HG03520 (cell line): Measurements from ENCODE around the gene SLIT3.
"Not testable (repeated sequence)": the region's sequence is repeated elsewhere in the genome, so short reads cannot be mapped to it uniquely, and the experiment has no call there.

ENCODE experiments used
- ATAC-seq: cut with Tn5 transposase; IDR thresholded peaks from one replicate; pipeline ENCODE4 v1.9.1; 2021; ENCODE audit warnings: mild to moderate bottlenecking, moderate library complexity; ENCODE audit not compliant: unreplicated experiment

SLIT3 gene

DNA sequence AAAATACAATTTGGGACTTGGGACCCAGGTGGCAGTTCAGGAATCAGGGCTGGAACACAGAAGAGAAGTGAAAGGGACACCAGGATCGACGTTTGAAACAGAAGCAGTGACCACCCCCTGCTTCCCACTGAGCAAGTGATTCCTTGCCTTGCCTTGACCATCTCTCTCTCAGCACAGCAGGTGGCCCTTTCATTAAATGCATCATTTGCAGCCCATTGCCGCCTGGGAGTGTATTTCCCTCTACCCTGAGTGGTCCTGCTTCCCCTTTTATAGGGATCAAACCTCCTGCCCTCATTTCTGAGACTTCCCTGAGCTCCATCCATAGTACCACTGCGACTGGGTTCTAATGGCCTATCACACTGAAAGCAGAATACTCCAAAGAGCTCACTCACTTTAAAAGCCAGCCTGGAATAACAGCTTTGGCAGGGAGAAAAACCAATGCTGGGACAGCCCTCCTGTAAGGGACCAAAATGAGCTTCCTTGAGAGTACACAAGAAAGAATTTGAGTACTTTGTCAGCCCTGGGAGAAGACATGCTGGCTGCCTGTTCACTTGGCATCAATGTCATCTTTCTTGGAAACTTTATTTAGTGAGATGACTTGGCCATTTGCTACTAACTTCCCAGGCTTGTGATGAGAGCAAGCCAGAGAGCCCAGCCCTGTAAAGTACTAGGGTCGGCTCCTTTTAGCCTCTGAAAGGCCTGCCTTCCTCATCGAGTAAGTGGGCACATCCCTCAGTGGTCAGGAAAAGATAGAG lies 149.7 kb downstream of the SLIT3 start:
- ATAC-seq: no peak

DNA sequence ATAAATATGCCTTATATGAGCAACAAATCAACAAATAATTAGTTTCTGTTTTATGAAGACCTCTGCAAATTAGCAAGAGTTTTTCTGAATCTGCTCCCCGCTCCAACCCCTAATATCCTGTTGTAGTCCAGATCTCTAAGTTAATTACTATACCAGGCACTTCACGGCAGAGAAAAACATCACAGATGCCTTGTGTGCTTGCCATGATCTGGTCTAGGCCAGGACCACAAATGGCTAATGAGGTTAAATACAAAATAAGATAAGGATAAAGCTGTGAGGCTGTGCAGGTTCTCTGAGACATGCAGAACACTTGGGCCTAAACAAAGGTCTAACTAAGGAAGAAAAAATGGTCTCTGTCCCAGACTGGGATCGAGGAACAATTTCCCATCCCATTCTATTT lies 150.8 kb downstream of the SLIT3 start:
- no peak for ATAC-seq

DNA sequence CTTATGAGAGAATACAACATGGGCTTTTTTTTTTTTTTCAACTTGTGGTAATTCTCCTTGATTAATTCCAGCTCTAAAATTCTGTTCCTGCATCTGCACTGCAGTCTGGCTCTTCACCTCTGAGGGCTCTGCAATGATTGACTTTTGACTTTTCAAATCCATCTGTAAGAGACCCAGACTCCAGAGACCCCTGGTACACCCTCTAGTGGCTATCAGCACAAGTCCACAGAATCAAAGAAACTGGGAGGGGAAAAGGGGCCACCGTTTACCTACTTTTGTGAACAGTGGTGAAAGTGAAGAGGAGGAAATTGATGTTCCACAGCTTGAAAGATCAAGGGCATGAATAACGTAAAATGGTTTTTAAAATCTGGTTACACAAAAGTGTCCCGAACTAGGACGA lies 151.6 kb downstream of the SLIT3 start:
- no peak for ATAC-seq

DNA sequence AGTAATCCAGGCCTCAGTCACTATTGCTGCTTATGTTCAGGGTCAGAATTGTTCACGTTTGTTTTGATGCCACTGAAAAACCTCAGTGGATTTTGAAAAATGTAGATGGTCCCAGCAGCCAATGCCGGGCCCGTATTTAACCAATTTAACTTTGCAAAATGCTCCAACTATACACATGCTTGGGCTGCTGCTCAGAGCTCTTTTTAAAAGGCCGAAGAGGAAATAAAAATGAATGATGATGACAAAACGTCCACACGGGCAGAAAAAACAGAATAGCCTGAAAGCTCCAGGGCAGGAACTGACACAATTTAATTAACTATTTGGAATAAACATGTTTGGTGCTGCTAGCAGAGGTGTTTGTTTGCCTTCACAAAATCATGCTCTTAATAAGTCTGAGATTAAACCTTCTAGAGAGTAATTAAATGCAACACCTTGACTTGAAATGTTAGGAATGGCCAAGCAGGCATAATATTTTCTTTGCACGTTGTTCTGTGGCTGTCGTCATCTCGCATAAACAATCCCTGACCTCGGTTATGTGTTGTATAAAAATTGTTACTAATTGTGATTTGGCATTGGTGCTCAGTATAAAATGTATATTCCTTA lies 152.7 kb downstream of the SLIT3 start:
- ATAC-seq: no peak

DNA sequence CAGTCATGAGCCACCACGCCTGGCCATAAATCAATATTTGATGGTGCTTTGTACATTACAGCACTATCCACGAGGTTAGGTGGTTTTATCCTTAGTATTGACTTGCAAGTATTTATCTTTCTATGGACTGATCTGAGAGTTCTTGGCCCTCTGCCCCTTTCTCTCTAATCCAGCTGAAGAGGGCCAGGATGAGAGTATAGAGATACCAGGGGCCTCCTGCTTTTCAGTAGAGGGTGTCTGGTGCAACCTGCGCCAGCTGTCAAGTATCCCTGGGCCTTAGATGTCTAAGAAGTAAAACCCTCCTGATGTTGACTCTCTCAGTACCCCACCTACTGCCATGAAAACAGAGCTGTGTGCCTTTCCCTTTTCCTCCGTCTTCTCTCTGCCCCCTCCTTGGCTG lies 153.4 kb downstream of the SLIT3 start:
- ATAC-seq: no peak

DNA sequence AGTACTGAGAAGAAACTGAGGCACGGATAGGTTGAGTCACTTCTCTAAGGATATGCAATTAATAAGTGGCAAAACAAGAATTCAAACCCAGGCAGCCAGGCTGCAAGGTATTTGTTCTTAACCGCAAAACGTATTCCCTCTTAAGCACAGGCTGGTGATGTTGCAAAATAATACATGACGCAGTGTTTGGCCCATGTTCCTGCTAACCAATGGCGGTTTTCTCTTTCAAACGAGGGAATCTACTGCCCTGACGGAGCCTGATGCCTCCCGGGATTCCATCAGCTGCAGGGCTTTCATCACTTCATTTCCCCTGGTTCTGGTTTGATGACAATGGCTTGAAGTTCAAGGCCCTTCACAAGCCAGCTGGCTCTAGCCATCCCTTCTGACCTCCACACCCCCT lies 154.8 kb downstream of the SLIT3 start:
- no peak for ATAC-seq

DNA sequence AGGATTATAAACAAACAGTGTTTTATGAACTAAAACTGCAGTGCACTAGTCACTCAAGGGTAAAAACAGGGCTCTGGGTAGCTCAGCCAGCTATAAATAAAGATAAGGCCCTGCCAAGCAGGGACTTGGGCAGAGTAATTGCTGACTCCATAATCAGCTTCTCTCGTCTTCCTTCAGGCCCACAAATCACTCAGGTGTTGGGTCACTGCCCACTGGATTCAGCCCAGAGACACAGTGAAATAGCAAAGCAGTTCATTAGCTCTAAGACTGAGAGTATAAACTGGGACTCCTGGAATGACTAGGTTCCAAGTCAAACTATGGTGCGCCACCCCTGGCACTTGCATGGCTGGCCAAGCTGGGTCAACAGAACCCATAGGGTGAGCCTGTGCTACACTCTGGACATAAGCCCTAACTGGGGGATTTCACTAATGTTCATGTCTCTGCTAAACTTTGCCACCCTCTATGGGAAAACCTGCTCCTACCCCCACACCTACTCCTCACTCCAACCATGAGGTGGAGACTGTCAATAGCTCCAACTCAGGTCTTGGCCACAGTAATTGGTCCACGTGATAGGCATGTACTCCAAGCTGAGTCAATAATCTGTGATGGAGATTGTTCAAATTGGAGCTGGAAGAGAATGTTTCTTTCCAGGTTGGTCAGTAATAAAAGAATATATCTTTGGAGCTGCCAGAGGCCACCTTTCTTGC lies 158.5 kb downstream of the SLIT3 start:
- ATAC-seq: no peak

DNA sequence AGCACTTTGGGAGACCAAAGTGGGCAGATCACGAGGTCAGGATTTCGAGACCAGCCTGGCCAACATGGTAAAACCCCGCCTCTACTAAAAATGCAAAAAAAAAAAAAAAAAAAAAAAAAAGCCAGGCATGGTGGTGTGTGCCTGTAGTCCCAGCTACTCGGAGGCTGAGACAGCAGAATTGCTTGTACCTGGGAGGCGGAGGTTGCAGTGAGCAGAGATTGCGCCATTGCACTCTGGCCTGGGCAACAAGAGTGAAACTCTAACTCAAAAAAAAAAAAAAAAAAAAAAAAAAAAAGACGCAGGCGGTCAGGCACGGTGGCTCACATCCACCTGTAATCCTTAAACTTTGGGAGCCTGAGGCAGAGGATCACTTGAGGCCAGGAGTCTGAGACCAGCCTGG lies 160.7 kb downstream of the SLIT3 start:
- not testable (repeated sequence) for ATAC-seq

DNA sequence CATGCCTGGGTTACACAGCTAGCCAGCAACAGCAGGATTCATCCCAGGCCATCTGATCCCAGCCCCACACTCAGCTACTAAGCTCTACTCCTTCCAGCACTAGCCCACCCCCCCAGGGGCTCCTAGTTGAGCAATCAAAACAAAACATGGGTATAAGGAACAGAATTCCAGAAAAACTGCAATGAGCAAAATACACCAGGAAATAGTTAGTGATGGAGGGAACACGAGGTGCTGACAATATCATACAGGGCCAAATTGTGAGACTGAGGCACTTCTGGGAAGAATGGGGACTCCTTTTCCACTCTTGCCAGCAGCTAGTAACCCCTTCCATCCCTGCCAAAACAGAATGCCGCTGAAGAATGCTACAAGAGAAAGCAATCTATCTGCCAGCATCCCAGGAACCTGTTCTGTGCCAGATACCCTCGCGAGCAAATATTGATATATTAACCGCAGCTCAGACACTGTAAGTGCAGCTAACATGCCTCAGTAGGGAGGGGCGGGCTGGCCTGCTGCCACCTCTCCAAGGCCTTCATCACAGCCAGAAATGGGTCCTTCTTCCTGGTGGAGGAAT lies 161.4 kb downstream of the SLIT3 start:
- ATAC-seq: no peak

DNA sequence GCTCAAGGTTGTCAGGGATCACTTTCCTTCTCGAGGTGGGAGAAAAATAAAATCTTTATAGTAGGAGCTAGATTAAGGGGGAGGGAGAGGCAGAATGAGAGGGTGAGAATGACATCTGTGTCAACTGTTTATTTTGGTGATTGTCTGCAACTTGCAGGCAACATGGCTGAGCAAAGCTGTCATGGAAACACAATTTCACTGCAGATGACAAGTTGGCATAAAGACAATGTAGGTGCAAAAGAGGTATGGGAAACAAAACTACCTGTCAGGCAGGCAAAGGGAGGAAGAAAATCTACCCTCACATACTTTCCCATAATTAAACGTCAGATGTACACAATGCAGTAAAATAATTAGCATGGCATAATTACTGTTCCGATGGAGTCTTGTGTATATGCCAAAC lies 167.4 kb downstream of the SLIT3 start:
- no peak for ATAC-seq

DNA sequence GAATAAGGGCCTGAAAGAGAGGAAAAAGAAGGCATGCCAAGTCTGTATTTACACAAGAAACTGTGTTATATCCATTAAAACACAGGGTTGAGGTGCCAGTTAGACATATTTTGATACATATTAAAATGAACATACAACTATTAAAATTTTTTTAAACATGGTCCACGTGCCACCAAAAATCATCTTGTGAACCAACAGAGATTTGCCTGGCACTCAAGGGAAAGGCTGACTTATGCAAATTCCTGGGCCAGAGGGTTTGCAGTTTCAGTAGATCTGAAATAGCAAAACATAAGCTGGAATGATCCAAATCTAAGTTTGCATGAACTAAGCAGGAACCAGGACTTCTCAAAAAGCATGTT lies 168.7 kb downstream of the SLIT3 start:
- ATAC-seq: no peak

DNA sequence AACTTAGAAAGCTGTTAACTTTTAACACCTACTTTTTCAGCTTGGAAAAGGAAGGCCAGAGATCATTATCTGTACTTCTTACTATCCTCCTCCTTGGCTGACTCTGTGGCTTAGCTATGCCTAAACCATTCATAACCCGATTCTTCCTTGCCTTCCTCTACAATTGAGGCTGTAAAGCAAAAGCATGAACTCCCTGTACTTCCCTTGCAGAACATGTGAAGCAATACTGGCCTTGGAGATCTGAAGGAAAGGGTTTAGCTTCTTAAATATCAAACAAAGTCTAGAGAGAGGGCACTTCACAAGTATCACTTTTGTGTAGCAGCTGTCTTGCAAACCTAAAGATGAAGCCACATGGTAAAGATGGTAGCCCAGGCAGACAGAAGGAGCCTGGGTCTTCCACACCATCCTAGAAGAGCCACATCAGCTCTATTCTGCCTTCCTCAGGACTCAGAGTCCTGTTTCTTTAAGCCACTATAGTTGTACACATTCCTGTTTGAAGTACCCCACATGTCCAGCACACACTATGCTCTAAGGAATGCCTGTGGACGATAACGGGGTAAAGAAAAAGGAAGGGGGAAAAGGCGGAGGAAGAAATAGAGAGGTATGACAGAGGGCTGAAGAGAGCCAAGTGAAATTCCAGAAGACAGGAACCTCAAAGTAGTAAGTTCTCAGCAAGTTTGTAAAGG lies 169.2 kb downstream of the SLIT3 start:
- no peak for ATAC-seq

DNA sequence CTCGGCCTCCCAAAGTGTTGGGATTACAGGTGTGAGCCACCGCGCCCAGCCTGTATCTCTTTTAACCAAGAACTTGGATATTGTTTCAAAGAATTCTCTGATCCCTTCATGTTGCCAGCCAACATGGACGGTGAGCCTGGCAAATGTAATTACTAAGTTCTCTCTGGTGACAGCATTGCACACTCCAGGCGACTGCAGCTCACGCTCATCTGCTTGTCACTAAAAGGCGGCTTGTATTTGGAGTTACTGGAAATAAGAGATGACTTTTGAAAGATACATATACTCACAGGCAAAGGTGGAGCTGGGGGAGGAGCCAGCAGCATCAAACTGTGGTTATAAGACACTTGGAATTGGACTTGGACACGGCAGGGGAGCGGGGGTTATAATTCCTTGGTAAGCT lies 172.3 kb downstream of the SLIT3 start:
- no peak for ATAC-seq

DNA sequence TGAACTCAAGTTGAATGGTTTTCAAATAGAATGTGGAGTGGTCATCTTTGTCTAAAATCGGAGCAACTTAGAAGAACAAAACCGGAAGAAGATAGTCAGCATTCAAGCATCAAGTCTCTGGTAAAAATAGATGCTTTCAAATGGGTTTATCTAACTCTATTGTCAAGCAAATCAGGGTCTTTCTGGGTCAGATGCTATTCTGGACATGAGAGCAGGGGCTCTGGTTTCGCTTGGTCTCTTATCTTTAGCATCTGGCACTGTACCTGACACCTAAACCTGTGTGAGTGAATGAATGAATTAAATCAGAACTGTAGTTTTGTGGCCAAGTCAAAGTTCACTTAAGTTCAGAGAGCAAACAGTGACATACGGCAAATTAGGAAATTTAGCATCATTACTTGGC lies 173.5 kb downstream of the SLIT3 start:
- no peak for ATAC-seq

DNA sequence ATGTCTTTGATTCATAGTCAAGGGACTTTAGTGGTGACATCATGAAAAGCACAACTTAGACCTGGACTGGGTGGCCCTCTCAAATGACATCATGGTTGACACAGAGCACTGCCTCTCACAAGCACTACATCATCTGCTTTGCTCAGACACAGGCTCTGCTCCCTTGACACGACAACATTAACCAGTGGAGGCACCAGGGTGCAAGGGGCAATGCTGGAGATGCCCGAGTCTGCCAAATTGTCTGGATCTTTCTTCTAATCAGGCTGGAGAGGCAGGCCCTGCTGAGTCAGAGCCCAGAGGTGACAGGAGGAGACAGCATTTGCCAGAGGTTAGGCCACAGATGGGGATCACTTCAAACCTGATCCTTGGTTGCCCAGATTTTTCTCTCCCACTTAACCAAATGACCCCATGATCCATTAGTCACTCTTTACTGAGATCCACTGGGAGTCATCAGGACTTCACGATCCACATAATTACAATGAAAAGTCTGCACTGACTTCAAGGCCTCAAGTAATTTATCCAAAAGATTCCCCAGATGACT lies 174.4 kb downstream of the SLIT3 start:
- no peak for ATAC-seq

DNA sequence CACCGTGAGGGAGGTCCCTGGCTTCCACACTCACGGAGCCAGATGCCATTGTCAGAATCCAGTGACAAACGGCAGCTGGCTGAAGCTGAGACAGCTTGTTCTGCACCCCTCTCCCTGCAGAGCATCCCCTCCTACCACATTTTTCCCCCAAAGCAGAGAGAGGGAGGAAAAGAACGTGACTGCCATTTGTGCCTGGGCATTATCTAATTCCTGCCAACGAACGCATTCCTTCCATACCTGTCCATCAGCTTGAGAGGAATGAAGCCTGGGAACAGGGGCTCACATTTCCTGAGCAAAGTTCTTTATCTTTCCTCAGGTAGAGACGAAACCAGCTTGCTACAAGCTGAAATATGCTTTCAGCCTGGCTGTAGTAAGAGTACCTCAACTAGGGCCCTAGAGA lies 175.4 kb downstream of the SLIT3 start:
- ATAC-seq: no peak

DNA sequence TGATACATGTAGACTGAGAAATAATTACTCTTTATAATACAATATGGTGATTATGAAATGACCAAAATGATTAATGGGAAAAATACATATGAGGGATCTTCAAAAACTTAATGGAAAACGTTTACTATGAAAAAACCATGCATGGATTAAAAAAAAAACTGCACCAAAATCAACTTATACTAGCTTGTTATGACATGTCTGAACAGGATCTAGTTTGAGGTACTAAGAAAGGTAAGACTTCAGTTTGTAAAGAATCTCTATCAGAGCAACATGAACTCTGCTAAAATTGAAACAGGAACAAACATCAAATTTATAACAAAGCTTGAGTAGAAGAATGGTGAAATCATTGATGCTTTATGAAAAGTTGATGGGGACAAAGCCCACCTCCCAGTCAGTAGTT lies 178.0 kb downstream of the SLIT3 start:
- no peak for ATAC-seq

DNA sequence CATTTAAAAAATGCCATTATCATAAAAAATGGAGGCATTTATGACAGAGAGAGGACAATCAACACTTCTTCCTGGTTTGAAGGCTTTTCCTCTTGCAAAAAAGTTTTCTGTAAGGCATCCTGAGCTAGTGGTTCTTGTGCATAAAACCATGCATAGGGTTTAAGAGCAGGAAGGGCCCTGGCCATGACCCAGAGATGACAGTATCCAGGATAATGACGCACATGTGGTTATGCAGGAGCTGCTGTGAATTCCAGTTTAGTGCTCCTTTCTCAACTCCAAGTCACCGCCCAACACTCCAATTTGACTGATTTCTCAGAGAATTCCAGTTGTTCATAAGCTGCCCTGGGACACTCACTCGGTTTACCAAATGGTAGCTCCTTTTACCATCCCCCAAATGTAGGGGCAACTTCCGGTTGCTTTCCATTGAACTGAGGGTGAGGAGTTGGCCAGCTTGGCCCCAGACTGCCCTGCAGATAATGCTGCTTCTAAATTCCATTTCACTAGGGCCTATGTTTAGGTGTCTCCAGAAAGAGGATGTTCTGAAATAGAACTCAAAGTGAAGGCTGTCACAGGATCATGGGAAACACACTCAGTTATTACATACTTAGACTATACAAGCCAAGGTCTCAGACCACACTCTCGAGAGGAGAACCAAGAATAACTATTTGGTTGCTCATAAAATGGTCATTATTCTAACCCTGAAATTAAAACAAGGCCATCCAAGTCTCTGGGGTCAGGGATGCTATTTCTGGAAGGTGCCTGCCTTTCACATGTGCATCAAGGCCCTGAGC lies 179.1 kb downstream of the SLIT3 start:
- no peak for ATAC-seq

DNA sequence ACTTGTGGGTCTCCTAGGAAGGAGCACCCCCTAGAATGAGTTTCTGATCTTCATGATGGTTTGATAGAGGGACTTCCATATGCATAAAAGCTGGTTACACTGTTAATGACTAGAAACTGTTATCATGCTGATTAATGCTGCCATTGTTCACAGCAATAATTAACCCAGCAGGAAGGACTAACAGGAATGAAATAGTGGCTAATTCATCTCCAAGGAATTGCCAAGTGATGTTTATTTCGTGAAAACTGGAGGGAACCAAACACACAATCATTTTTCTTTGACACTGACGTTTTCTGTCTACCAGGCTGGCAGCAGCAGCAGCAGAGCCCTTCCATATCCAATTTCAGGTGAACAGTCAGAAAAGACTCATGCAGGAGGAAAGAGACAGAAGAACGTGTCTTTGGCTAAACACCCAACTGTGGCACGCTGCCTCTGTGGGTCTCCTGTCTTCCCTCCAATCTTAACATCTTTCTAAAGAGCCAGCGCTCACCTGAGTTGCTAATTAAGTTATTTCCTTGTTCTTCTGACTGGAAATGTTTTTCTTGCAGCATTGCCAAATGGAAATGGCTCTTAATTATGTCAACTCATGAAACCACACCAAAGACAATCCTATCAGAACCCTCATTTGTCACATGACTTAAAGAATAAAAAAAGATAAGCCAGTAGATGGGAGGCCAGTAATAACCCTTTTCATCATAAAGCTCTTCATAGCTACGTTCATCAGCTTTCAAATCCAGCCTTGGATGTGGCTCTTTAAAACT lies 181.5 kb downstream of the SLIT3 start:
- no peak for ATAC-seq
